ENCODE measurements around the gene ARL10.

ARL10 gene

GRCh38 chr5:176365351-176366231 lies at the start of gene ARL10:
TSS of gene ARL10 (plus strand) at chr5:176365487. CDS start at chr5:176365564, 77 bp downstream.
- DNase-seq (ENCODE audit: low read depth in 2 of 2, low spot score in 1 of 2), result peak; percentile 27 to 29

GRCh38 chr5:176317534-176318374 lies 47.5 kb upstream of the ARL10 start:
- DNase-seq (ENCODE audit: low read depth in 2 of 2, low spot score in 1 of 2), result no peak

- DNase-seq (ENCODE audit: low read depth in 2 of 2, low spot score in 1 of 2), result no peak
Measured at GRCh38 chr5:176319827-176320554, 45.3 kb upstream of the ARL10 start.

- DNase-seq (ENCODE audit: low read depth in 2 of 2, low spot score in 1 of 2), result no peak
Measured at GRCh38 chr5:176320577-176320976, 44.7 kb upstream of the ARL10 start.

GRCh38 chr5:176334031-176334770 lies 31.1 kb upstream of the ARL10 start:
- DNase-seq (ENCODE audit: low read depth in 2 of 2, low spot score in 1 of 2), result no peak

- no peak for DNase-seq (ENCODE audit: low read depth in 2 of 2, low spot score in 1 of 2)
Measured at GRCh38 chr5:176337913-176338312, 27.4 kb upstream of the ARL10 start.

GRCh38 chr5:176339304-176339703 lies 26.0 kb upstream of the ARL10 start:
- DNase-seq (ENCODE audit: low read depth in 2 of 2, low spot score in 1 of 2), result no peak

GRCh38 chr5:176341325-176342157 lies 23.7 kb upstream of the ARL10 start:
- DNase-seq (ENCODE audit: low read depth in 2 of 2, low spot score in 1 of 2), result no peak

- DNase-seq (ENCODE audit: low read depth in 2 of 2, low spot score in 1 of 2), result no peak
Measured at GRCh38 chr5:176342158-176342483, 23.2 kb upstream of the ARL10 start.

- DNase-seq (ENCODE audit: low read depth in 2 of 2, low spot score in 1 of 2), result no peak
Measured at GRCh38 chr5:176342766-176343458, 22.4 kb upstream of the ARL10 start.

GRCh38 chr5:176350416-176350815 lies 14.9 kb upstream of the ARL10 start:
- DNase-seq (ENCODE audit: low read depth in 2 of 2, low spot score in 1 of 2), result no peak

- no peak for DNase-seq (ENCODE audit: low read depth in 2 of 2, low spot score in 1 of 2)
Measured at GRCh38 chr5:176352116-176352878, 13.0 kb upstream of the ARL10 start.

- no peak for DNase-seq (ENCODE audit: low read depth in 2 of 2, low spot score in 1 of 2)
Measured at GRCh38 chr5:176353533-176353932, 11.8 kb upstream of the ARL10 start.

GRCh38 chr5:176355400-176356178 lies 9.7 kb upstream of the ARL10 start:
- DNase-seq (ENCODE audit: low read depth in 2 of 2, low spot score in 1 of 2), result no peak

GRCh38 chr5:176356179-176356566 lies 9.1 kb upstream of the ARL10 start:
- DNase-seq (ENCODE audit: low read depth in 2 of 2, low spot score in 1 of 2), result no peak

GRCh38 chr5:176359658-176360057 lies 5.6 kb upstream of the ARL10 start:
- no peak for DNase-seq (ENCODE audit: low read depth in 2 of 2, low spot score in 1 of 2)

- DNase-seq (ENCODE audit: low read depth in 2 of 2, low spot score in 1 of 2), result no peak
Measured at GRCh38 chr5:176360894-176361436, 4.3 kb upstream of the ARL10 start.

Measured in stimulated activated CD8-positive, alpha-beta memory T cell treated with anti-CD3 and anti-CD28 coated beads, Interleukin-4, amount 100 ng/mL, for 4 hours (primary cell).